ENCODE measurements around the gene CFAP206.
A peak's percentile ranks its signal among the peaks of the same experiment; 100 is the strongest.

CFAP206 gene

GRCh38 chr6:87407901-87408720 lies at the start of gene CFAP206:
TSS of gene CFAP206 (plus strand) at chr6:87407972. CDS start at chr6:87409840, 1,868 bp downstream.
- DNase-seq = peak; percentile 71 to 77

- DNase-seq = no peak
Observed at GRCh38 chr6:87364602-87365252, 43.0 kb upstream of the CFAP206 start.

GRCh38 chr6:87366072-87366827 lies 41.5 kb upstream of the CFAP206 start:
- no peak for DNase-seq

GRCh38 chr6:87366899-87367298 lies 40.9 kb upstream of the CFAP206 start:
- no peak for DNase-seq

- no peak for DNase-seq
Observed at GRCh38 chr6:87373377-87373776, 34.4 kb upstream of the CFAP206 start.

- DNase-seq = no peak
Observed at GRCh38 chr6:87375315-87375714, 32.5 kb upstream of the CFAP206 start.

GRCh38 chr6:87376643-87377042 lies 31.1 kb upstream of the CFAP206 start:
- no peak for DNase-seq

- no peak for DNase-seq
Observed at GRCh38 chr6:87378947-87379346, 28.8 kb upstream of the CFAP206 start.

- DNase-seq = no peak
Observed at GRCh38 chr6:87382861-87383260, 24.9 kb upstream of the CFAP206 start.

GRCh38 chr6:87384038-87384437 lies 23.7 kb upstream of the CFAP206 start:
- no peak for DNase-seq

GRCh38 chr6:87384449-87384848 lies 23.3 kb upstream of the CFAP206 start:
- DNase-seq = no peak

GRCh38 chr6:87391334-87391733 lies 16.4 kb upstream of the CFAP206 start:
- DNase-seq = no peak

GRCh38 chr6:87393026-87393622 lies 14.6 kb upstream of the CFAP206 start:
- peak; percentile 5 to 12 for DNase-seq

GRCh38 chr6:87395431-87395830 lies 12.3 kb upstream of the CFAP206 start:
- no peak for DNase-seq

- DNase-seq = no peak
Observed at GRCh38 chr6:87396595-87397392, 11.0 kb upstream of the CFAP206 start.

GRCh38 chr6:87397656-87398055 lies 10.1 kb upstream of the CFAP206 start:
- no peak for DNase-seq

- no peak for DNase-seq
Observed at GRCh38 chr6:87401832-87402231, 5.9 kb upstream of the CFAP206 start.

GRCh38 chr6:87407561-87407900 lies 241 bp upstream of the CFAP206 start:
- DNase-seq = peak in 1 of 2 experiments; percentile 1

- DNase-seq = no peak
Observed at GRCh38 chr6:87408721-87409155, 966 bp downstream of the CFAP206 start.

- no peak for DNase-seq
Observed at GRCh38 chr6:87419266-87419665, 11.5 kb downstream of the CFAP206 start.

GRCh38 chr6:87420360-87420759 lies 12.6 kb downstream of the CFAP206 start:
- DNase-seq = no peak

- no peak for DNase-seq
Observed at GRCh38 chr6:87421576-87421975, 13.8 kb downstream of the CFAP206 start.
